CD14-positive monocyte (primary cell): Measurements from ENCODE around the gene RAPGEF5. TPM values are rescaled to one million over a fixed set of nuclear protein-coding genes. Genes with fewer than 3 reads are reported as not detected.

Source experiments
- DNase-seq, 3 donors: peaks; one replicate each; pipeline ENCODE4 v3.0.0-alpha.2; 2011 to 2022
- H2AFZ ChIP-seq: 2 replicates; pipeline ENCODE4 v1.6.0; 2012; ENCODE audit warnings: mild to moderate bottlenecking, low read depth, low read length, inconsistent platforms; ENCODE audit not compliant: insufficient read depth, poor library complexity, severe bottlenecking
- H3K27ac ChIP-seq, 2 donors: 1 replicate in 1 of 2; 2 replicates in 1 of 2; pipeline ENCODE4 v1.5.1; 2012 to 2013; ENCODE audit warnings: low read length in 2 of 2, control low read depth in 1 of 2, inconsistent platforms in 1 of 2, low read depth in 1 of 2, mild to moderate bottlenecking in 1 of 2
- H3K27me3 ChIP-seq, 2 donors: one replicate each; pipeline versions ENCODE4 v1.6.0 to v1.6.1; 2011 to 2013; ENCODE audit warnings: low read length in 2 of 2; ENCODE audit not compliant: control insufficient read depth in 2 of 2, insufficient read depth in 2 of 2
- H3K36me3 ChIP-seq, 2 donors: replicated peaks in 1 of 2; 1 replicate in 1 of 2; 2 replicates in 1 of 2; pipeline versions ENCODE4 v1.5.1 to v1.6.1; 2012 to 2013; ENCODE audit warnings: low read length in 2 of 2, control low read depth in 1 of 2, inconsistent platforms in 1 of 2, mild to moderate bottlenecking in 1 of 2; ENCODE audit not compliant: insufficient read depth in 2 of 2, control insufficient read depth in 1 of 2
- H3K4me1 ChIP-seq, 2 donors: 1 replicate in 1 of 2; 2 replicates in 1 of 2; pipeline versions ENCODE4 v1.5.1 to v1.6.1; 2012 to 2013; ENCODE audit warnings: low read length in 2 of 2, control low read depth in 1 of 2, inconsistent platforms in 1 of 2, mild to moderate bottlenecking in 1 of 2, moderate library complexity in 1 of 2; ENCODE audit not compliant: insufficient read depth in 2 of 2, control insufficient read depth in 1 of 2
- H3K4me2 ChIP-seq: replicated peaks from 2 replicates; pipeline ENCODE3; 2012; ENCODE audit warnings: low read length, moderate library complexity, mild to moderate bottlenecking; ENCODE audit not compliant: poor library complexity, severe bottlenecking; ENCODE audit errors: extremely low read depth
- H3K4me3 ChIP-seq, 3 experiments: fragments of 200-600 bp in 1 of 3; sonication (generic) in 1 of 3; replicated peaks in 1 of 3; 1 replicate in 2 of 3; 2 replicates in 1 of 3; pipeline ENCODE4 v1.5.1; 2011 to 2013; ENCODE audit warnings: low read length in 3 of 3, mild to moderate bottlenecking in 3 of 3, control low read depth in 2 of 3, low read depth in 2 of 3, inconsistent platforms in 1 of 3, moderate library complexity in 1 of 3
- H3K79me2 ChIP-seq: 2 replicates; pipeline ENCODE4 v1.6.0; 2012; ENCODE audit warnings: mild to moderate bottlenecking, control low read depth, inconsistent platforms, low read length, moderate library complexity; ENCODE audit not compliant: insufficient read depth
- H3K9ac ChIP-seq: 2 replicates; pipeline ENCODE4 v1.6.0; 2017; ENCODE audit warnings: low read length, mild to moderate bottlenecking; ENCODE audit not compliant: insufficient read depth, poor library complexity, severe bottlenecking
- H3K9me3 ChIP-seq, 2 donors: replicated peaks in 1 of 2; 1 replicate in 1 of 2; 2 replicates in 1 of 2; pipeline versions ENCODE4 v1.5.1 to v1.6.1; 2012 to 2013; ENCODE audit warnings: low read length in 2 of 2, control low read depth in 1 of 2; ENCODE audit not compliant: control insufficient read depth in 1 of 2, insufficient read depth in 1 of 2
- H4K20me1 ChIP-seq: 2 replicates; pipeline ENCODE4 v1.6.0; 2012; ENCODE audit warnings: mild to moderate bottlenecking, low read length, control low read depth, moderate library complexity; ENCODE audit not compliant: insufficient read depth
- H3K27ac Mint-ChIP-seq, 7 donors: one replicate each; pipeline ENCODE4 v1.8.0; 2020; ENCODE audit warnings: mild to moderate bottlenecking in 7 of 7, mixed read lengths in 7 of 7, moderate library complexity in 6 of 7, inconsistent platforms in 2 of 7
- H3K27me3 Mint-ChIP-seq, 3 donors: one replicate each; pipeline ENCODE4 v1.8.0; 2021 to 2022; ENCODE audit warnings: low read depth in 3 of 3, mild to moderate bottlenecking in 3 of 3, mixed read lengths in 3 of 3, moderate library complexity in 3 of 3, inconsistent platforms in 1 of 3
- H3K36me3 Mint-ChIP-seq, 2 donors: one replicate each; pipeline ENCODE4 v1.8.0; 2020; ENCODE audit warnings: mixed read lengths in 2 of 2, inconsistent platforms in 1 of 2, mild to moderate bottlenecking in 1 of 2
- H3K4me1 Mint-ChIP-seq: one replicate; pipeline ENCODE4 v1.8.0; 2020; ENCODE audit warnings: mild to moderate bottlenecking, mixed read lengths
- H3K4me3 Mint-ChIP-seq, 2 donors: one replicate each; pipeline ENCODE4 v1.8.0; 2020; ENCODE audit warnings: mild to moderate bottlenecking in 2 of 2, mixed read lengths in 2 of 2, moderate library complexity in 1 of 2
- H3K9me3 Mint-ChIP-seq, 7 donors: one replicate each; pipeline ENCODE4 v1.8.0; 2020 to 2022; ENCODE audit warnings: mixed read lengths in 7 of 7, mild to moderate bottlenecking in 6 of 7, moderate library complexity in 6 of 7, inconsistent platforms in 2 of 7
- CTCF ChIP-seq: fragments of 200-600 bp; IDR thresholded peaks from one replicate; pipeline ENCODE4 v1.8.0; 2022; ENCODE audit warnings: antibody characterized with exemption, mild to moderate bottlenecking
- WGBS: methylation state at CpG from one replicate; pipeline ENCODE4 v1.1.5; 2013; ENCODE audit warnings: missing lambda C conversion rate; ENCODE audit not compliant: insufficient coverage; 5-methylcytosine and 5-hydroxymethylcytosine counted together
- intact Hi-C, 2 donors: fragments of 100-400 bp; cut with micrococcal nuclease; formaldehyde crosslinking; loops; one replicate each; pipeline versions ENCODE4 v1.15.0 to v1.15.1; 2023
- polyA plus RNA-seq, 3 donors: library from polyadenylated mRNA; depleted of rRNA in 1 of 3; unstranded in 2 of 3; stranded (reverse) in 1 of 3; fragments of 300-500 nt in 2 of 3; fragments of >200 nt in 1 of 3; fragmentation: Illumina TruSeq in 2 of 3; gene quantifications; 1 replicate in 2 of 3; 2 replicates in 1 of 3; pipeline ENCODE4 v1.2.3, GENCODE V29; 2012 to 2021

RAPGEF5 gene
- polyA plus RNA-seq, 3 donors = not detected

- Mint-ChIP-seq H3K9me3 (peaks cover 0 to 3% (median 0%) of the 10 kb centered on the region in 7 donors), H3K36me3 (no peaks in the 10 kb centered on the region), H3K4me3 (no peak overlapping the region), H3K27me3 (no peaks in the 10 kb centered on the region), H3K27ac (no peak overlapping the region), H3K4me1 (no peaks in the 10 kb centered on the region)
- DNase-seq = no peak
- Histone ChIP-seq H3K9ac (no peak overlapping the region), H3K27me3 (no peaks in the 10 kb centered on the region), H3K4me1 (no peaks in the 10 kb centered on the region), H3K9me3 (no peaks in the 10 kb centered on the region), H3K4me2 (no peak overlapping the region), H3K4me3 (no peak overlapping the region), H2AFZ (no peak overlapping the region), H3K79me2 (no peaks in the 10 kb centered on the region), H4K20me1 (no peaks in the 10 kb centered on the region), H3K27ac (no peak overlapping the region), H3K36me3 (no peaks in the 10 kb centered on the region)
- intact Hi-C loops = no loop called here
- no peak for TF ChIP-seq CTCF
- WGBS = 84% methylated on average over 2 of the region's 3 CpGs
These were observed 118.3 kb downstream of the RAPGEF5 start for GRCh38 chr7:22238354-22239311.

DNA sequence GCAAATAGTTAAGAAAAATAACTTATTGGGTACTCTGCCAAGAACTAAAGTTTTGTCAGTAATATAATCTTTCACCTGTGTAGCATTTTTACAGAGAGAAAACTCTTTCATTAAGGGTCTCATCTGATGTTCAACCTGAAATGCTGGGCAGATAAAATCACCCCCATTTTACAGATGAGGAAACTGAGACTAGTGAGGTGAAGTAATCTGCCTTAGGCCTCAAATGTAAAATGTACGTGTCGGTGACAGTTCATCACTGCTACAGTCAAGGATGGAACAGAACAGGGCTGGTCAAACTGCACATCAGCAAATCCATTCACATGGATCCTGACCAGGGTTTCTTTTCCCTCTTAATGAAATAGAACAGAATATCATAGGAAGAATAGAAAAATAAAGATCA is 121.8 kb downstream of the RAPGEF5 start:
- no peak overlapping the region for H3K4me2 ChIP-seq
- H3K36me3 Mint-ChIP-seq = no peaks in the 10 kb centered on the region
- H3K4me1 Mint-ChIP-seq = no peaks in the 10 kb centered on the region
- no peak overlapping the region for H3K4me3 Mint-ChIP-seq
- H3K4me3 ChIP-seq = no peak overlapping the region
- H3K27me3 Mint-ChIP-seq = no peaks in the 10 kb centered on the region
- H3K4me1 ChIP-seq = no peaks in the 10 kb centered on the region
- no CpG with 5 or more reads among the region's 2 CpGs for WGBS
- intact Hi-C loops = no loop called here
- no peaks in the 10 kb centered on the region for H3K27me3 ChIP-seq
- DNase-seq = no peak
- H3K9me3 Mint-ChIP-seq = no peaks in the 10 kb centered on the region
- no peaks in the 10 kb centered on the region for H3K36me3 ChIP-seq
- H3K27ac ChIP-seq = no peak overlapping the region
- H3K79me2 ChIP-seq = no peaks in the 10 kb centered on the region
- no peak for TF ChIP-seq CTCF
- no peak overlapping the region for H3K27ac Mint-ChIP-seq
- no peaks in the 10 kb centered on the region for H4K20me1 ChIP-seq
- H2AFZ ChIP-seq = no peak overlapping the region
- no peak overlapping the region for H3K9ac ChIP-seq
- no peaks in the 10 kb centered on the region for H3K9me3 ChIP-seq
